ENCODE results near the gene NECAB2.

The NECAB2 gene

DNA sequence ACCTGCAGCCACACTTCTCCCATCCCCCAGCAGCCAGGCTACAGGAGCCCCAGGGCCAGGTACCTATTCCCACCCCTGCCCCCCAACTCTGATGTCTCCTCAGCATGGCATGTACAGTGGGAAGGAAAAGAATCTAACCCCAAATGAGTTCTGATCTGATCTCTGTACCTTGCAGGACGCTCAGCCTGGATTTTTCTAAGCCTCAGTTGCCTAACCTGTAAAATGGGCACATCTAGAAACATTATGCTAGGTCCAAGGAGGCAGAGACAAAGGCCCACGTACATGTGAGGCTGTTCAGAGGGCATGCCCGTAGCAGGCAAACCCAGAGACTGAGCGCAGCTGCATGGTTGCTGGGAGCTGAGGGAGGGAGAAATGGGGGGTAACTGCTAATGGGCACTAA, 39.5 kb downstream of the NECAB2 start:
- TF ChIP-seq POLR2AphosphoS5 (IDR thresholded peaks at IDR 0.05; ENCODE audit: low read depth) (no peak), SPI1 (IDR thresholded peaks at IDR 0.05; ENCODE audit: borderline replicate concordance, low read depth) (no peak), GABPA (IDR thresholded peaks at IDR 0.05; ENCODE audit: low read depth) (no peak)
- TF ChIP-seq, protein P1, sequence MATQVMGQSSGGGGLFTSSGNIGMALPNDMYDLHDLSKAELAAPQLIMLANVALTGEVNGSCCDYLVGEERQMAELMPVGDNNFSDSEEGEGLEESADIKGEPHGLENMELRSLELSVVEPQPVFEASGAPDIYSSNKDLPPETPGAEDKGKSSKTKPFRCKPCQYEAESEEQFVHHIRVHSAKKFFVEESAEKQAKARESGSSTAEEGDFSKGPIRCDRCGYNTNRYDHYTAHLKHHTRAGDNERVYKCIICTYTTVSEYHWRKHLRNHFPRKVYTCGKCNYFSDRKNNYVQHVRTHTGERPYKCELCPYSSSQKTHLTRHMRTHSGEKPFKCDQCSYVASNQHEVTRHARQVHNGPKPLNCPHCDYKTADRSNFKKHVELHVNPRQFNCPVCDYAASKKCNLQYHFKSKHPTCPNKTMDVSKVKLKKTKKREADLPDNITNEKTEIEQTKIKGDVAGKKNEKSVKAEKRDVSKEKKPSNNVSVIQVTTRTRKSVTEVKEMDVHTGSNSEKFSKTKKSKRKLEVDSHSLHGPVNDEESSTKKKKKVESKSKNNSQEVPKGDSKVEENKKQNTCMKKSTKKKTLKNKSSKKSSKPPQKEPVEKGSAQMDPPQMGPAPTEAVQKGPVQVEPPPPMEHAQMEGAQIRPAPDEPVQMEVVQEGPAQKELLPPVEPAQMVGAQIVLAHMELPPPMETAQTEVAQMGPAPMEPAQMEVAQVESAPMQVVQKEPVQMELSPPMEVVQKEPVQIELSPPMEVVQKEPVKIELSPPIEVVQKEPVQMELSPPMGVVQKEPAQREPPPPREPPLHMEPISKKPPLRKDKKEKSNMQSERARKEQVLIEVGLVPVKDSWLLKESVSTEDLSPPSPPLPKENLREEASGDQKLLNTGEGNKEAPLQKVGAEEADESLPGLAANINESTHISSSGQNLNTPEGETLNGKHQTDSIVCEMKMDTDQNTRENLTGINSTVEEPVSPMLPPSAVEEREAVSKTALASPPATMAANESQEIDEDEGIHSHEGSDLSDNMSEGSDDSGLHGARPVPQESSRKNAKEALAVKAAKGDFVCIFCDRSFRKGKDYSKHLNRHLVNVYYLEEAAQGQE (IDR thresholded peaks at IDR 0.05; ENCODE audit: insufficient replicate concordance, low read depth) = no peak
- TF ChIP-seq, protein P2, sequence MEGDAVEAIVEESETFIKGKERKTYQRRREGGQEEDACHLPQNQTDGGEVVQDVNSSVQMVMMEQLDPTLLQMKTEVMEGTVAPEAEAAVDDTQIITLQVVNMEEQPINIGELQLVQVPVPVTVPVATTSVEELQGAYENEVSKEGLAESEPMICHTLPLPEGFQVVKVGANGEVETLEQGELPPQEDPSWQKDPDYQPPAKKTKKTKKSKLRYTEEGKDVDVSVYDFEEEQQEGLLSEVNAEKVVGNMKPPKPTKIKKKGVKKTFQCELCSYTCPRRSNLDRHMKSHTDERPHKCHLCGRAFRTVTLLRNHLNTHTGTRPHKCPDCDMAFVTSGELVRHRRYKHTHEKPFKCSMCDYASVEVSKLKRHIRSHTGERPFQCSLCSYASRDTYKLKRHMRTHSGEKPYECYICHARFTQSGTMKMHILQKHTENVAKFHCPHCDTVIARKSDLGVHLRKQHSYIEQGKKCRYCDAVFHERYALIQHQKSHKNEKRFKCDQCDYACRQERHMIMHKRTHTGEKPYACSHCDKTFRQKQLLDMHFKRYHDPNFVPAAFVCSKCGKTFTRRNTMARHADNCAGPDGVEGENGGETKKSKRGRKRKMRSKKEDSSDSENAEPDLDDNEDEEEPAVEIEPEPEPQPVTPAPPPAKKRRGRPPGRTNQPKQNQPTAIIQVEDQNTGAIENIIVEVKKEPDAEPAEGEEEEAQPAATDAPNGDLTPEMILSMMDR (IDR thresholded peaks at IDR 0.05; ENCODE audit: insufficient read depth, low read length) = no peak
- no peak overlapping the region for H3K4me3 ChIP-seq (replicated peaks; ENCODE audit: insufficient read depth, low read length)
- H3K27ac ChIP-seq (replicated peaks) = no peak overlapping the region
- H3K27me3 ChIP-seq (ENCODE audit: insufficient read depth, poor library complexity, severe bottlenecking) = peaks cover 8% of the 10 kb centered on the region
- DNase-seq (ENCODE audit: low read depth in 1 of 2, low spot score in 1 of 2) = no peak

DNA sequence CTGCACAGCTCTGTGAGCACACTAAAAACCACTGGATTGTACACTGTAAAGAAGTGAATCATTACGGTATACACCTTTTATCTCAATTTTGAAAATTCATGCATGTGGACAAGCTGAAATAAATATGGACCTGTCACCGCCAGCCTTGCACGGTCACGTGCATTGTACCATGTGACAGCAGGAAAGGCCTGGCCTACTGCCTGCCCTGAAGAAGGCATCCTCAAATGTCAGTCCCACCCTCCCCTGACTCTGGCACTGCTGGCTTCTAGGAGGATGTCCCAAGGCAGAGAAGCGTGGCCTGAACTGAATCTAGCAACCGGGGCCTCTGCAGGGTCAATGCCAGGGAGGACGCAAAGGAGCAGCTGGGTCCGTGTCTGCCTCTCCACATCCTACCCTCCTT, 39.9 kb downstream of the NECAB2 start:
- no peak for TF ChIP-seq GABPA (IDR thresholded peaks at IDR 0.05; ENCODE audit: low read depth)
- DNase-seq (ENCODE audit: low read depth in 1 of 2, low spot score in 1 of 2) = no peak
- Histone ChIP-seq H3K27ac (replicated peaks) (no peak overlapping the region), H3K4me3 (replicated peaks; ENCODE audit: insufficient read depth, low read length) (no peak overlapping the region), H3K27me3 (ENCODE audit: insufficient read depth, poor library complexity, severe bottlenecking) (peaks cover 8% of the 10 kb centered on the region)

DNA sequence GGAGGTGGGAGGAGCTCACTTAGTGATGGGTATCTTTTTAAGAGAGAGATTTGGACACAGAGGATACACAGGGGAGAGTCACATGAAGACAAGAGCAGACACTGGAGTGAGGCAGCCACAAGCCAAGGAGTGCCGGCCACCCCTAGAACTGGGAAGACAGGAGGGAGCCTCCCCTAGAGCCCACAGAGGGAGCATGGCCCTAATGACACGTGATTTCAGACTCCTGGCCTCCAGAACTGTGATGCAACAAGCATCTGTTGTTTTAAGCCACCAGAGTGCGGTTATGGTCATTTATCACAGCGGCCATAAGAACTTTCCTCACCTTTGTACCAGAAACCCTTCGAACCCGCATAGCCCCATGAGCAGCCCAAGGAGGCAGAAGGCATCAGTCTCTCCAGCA, 41.2 kb downstream of the NECAB2 start:
- TF ChIP-seq GABPA (IDR thresholded peaks at IDR 0.05; ENCODE audit: low read depth) = no peak
- TF ChIP-seq POLR2AphosphoS5 (IDR thresholded peaks at IDR 0.05; ENCODE audit: low read depth) = no peak
- TF ChIP-seq SPI1 (IDR thresholded peaks at IDR 0.05; ENCODE audit: borderline replicate concordance, low read depth) = no peak
- TF ChIP-seq, protein P2 (IDR thresholded peaks at IDR 0.05; ENCODE audit: insufficient read depth, low read length) = no peak
- TF ChIP-seq, protein P1 (IDR thresholded peaks at IDR 0.05; ENCODE audit: insufficient replicate concordance, low read depth) = no peak
- H3K27ac ChIP-seq (replicated peaks) = no peak overlapping the region
- H3K4me3 ChIP-seq (replicated peaks; ENCODE audit: insufficient read depth, low read length) = no peak overlapping the region
- peaks cover 3% of the 10 kb centered on the region for H3K27me3 ChIP-seq (ENCODE audit: insufficient read depth, poor library complexity, severe bottlenecking)
- no peak for DNase-seq (ENCODE audit: low read depth in 1 of 2, low spot score in 1 of 2)

DNA sequence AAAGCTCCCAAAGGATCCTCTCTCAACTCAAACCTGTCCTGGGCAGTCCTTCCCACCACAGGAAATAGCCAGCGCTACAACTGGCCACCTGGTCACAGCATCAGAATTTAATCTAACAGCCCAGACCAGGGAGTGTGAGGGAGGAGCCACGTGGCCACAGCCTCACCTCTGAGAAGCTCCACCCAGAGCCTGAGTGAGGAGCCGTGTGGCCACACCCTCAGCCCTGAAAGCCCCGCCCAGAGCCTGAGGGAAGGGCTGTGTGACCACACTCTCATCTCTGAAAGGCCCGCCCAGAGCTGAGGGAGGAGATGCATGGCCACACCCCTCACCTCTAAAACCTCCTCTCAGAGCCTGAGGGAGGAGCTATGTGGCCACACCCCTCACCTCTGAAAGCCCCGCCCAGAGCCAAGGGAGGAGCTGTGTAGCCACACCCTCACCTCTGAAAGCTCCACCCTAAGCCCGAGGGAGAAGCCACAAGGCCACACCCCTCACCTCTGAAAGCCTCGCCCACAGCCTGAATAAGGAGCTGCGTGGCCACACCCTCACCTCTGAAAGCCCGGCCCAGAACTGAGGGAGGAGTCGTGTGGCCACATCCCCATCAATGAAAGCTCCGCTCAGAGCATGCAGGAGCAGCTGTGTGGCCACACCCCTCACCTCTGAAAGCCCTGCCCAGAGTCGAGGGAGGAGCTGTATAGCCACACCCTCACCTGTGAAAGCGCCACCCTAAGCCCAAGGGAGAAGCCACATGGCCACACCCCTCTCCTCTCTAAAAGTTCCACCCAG, 45.9 kb downstream of the NECAB2 start:
- Histone ChIP-seq H3K4me3 (replicated peaks; ENCODE audit: insufficient read depth, low read length) (no peak overlapping the region), H3K27me3 (ENCODE audit: insufficient read depth, poor library complexity, severe bottlenecking) (no peaks in the 10 kb centered on the region), H3K27ac (replicated peaks) (no peak overlapping the region)
- peak; percentile 40 to 75 for DNase-seq (ENCODE audit: low read depth in 1 of 2, low spot score in 1 of 2)
- TF ChIP-seq POLR2AphosphoS5 (IDR thresholded peaks at IDR 0.05; ENCODE audit: low read depth) (no peak), GABPA (IDR thresholded peaks at IDR 0.05; ENCODE audit: low read depth) (no peak), SPI1 (IDR thresholded peaks at IDR 0.05; ENCODE audit: borderline replicate concordance, low read depth) (no peak)
- TF ChIP-seq, protein P1 (IDR thresholded peaks at IDR 0.05; ENCODE audit: insufficient replicate concordance, low read depth) = no peak
- TF ChIP-seq, protein P2 (IDR thresholded peaks at IDR 0.05; ENCODE audit: insufficient read depth, low read length) = no peak
